HG03575 (cell line): Measurements from ENCODE around the gene PIP4K2C.
"Not testable (repeated sequence)": the region's sequence is repeated elsewhere in the genome, so short reads cannot be mapped to it uniquely, and the experiment has no call there.

Experiments used
- ATAC-seq: cut with Tn5 transposase; IDR thresholded peaks from one replicate; pipeline ENCODE4 v1.9.1; 2021; ENCODE audit not compliant: unreplicated experiment, insufficient number of reproducible peaks, low FRiP score; ENCODE audit errors: extremely low read depth

PIP4K2C gene

GRCh38 chr12:57581802-57582201, 9.2 kb upstream of the PIP4K2C start:
- ATAC-seq, result no peak

DNA sequence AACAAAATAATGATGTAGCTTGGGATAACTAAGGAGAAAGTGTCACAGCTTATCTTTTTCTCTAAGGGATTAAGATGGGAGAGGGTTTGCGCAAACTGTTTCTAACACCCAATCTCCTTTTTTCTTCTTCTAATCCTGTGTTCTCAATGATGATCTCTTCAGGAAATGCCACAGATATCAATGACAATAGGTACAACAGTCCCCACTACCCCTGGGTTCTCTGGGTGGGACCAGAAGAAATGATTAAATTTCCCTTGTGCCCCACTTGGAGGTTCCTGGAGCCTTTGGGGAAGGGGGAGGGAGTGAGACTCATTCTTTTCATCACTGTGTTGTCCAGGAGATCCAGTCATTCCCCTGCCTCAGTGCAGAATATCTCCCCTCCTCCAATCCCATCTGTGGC, 8.6 kb upstream of the PIP4K2C start:
- ATAC-seq, result no peak

DNA sequence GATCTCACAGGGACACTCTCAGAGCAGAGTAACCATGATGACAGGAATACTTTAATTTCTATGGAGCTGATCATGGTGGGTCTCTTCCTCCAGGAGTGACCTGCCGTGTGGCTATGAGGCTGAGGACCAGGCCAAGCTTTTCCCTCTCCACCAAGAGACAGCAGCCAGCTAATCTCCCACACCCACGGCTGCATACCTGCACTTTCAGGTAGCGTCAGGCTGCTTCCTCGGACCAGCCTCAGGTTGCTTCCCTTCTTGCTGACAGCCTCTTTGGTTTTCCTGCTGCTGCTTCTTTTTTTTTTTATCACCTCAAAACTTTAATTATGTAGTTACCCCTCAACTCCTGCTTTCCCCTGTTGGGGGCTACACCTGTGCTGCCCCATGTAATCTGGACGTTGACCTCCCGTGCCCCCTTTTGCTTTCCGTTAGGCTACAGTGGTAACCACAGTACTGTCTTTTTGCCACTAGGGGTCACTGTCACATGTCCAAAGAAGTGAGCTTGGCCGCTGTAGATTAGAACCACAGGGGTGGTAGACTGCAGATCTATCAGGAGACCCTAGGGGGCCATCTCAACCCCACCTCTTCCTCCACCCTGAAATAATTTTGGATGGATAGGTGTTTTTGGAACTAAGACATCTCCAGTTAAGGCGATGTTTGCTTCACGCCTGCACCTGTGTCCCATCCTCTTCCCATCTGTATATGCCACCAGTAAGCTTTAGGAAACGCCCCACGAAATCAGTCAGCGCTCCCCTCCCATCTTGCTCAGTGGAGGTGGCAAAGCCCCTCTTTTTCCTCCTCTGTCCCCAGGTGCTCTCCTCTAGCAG, 7.8 kb upstream of the PIP4K2C start:
- ATAC-seq, result peak; percentile 84

DNA sequence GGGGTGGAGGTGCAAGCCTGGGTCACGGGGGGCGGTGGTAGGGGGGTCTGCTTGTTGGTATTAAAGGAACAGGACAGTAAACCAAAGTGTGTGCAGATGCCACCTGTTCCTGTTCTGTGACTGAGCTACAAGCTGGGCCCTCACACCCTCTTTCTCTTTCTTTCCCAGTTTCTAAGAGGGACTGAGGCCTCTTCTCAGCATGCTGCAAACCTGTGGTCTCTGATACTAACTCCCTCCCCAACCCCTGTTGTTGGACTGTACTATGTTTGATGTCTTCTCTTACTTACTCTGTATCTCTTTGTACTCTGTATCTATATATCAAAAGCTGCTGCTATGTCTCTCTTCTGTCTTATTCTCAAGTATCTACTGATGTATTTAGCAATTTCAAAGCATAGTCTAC, 6.9 kb upstream of the PIP4K2C start:
- no peak for ATAC-seq

DNA sequence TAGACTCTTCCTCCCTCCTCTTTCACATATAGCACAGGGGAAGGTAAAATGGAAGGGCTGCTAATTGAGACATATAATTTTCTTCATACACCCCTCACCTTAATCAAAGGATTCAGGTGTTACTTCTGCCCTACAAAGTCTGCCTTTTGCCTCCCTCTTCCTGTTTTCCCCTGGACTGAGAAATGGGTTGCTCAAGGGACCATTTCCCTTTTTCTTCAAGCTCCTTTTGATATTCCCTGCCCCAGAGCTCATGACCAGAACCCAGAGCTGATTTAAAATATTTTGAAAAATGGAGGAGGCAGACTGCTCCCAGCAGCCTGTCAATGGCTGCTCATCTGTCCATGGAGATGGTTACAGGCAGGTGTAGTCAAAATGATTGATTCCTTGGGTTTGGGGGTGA, 6.3 kb upstream of the PIP4K2C start:
- no peak for ATAC-seq

GRCh38 chr12:57585156-57585555, 5.8 kb upstream of the PIP4K2C start:
- ATAC-seq, result no peak

DNA sequence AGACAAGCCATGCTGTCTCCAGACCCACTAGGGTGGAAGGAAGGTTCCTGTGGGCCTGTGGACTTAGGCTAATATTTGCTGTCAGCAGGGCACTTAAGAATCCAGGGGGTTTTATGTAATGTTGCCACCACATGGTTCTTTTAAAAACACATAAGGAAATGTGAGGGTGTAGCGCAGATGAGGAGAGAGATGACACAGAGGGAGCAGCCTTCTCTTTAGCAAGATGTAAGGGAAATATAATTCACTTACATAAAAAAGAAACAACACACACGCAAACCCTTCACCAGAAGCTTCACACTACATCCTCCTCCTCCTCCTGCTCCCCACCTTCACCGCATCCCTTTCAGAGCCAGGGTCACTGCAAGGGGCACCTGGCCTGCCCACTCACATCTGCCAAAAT, 4.9 kb upstream of the PIP4K2C start:
- ATAC-seq, result no peak

DNA sequence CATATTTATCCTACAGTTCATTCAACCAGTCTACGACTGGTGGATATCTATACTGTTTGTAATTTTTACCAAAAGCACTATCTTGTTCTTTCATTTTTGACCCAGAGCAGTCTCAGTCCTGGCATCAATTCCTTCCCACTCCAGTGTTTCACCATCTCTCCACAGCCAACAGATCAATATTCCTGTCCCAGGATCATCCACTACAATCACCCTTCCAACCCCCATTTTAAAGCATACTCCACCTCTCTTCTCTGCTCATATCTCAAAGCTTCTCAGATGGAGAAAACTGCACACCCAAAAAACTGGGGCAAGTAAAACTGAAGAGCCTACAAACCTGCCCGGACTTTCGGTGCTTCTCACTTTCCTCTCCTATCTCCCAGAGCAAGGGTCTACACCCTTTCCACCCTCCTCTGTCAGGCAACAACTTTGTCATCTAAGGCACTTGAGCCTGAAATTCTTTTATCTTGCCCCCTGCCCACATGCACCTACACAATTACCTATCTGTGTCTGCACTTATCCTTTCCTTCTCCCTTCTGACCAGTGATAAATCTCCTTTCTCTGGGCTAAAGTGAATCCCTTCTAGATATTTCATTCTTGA, 4.1 kb upstream of the PIP4K2C start:
- ATAC-seq, result no peak

DNA sequence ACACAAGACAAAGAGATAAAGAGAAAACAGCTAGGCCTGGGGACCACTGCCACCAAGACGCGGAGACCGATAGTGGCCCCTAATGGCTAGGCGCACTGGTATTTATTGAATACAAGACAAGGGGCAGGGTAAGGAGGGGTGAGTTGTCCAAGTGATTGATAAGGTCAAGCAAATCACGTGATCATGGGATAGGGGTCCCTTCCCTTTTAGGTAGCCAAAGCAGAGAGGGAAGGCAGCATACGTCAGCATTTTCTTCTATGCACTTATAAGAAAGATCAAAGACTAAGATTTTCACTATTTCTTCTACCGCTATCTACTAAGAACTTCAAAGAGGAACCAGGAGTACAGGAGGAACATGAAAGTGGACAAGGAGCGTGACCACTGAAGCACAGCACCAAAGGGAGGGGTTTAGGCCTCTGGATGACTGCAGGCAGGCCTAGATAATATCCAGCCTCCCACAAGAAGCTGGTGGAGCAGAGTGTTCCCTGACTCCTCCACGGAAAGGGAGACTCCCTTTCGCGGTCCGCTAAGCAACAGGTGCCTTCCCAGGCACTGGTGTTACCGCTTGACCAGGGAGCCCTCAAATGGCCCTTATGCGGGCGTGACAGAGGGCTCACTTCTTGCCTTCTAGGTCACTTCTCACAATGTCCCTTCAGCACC, 1.9 kb upstream of the PIP4K2C start:
- ATAC-seq, result not testable (repeated sequence)

GRCh38 chr12:57590479-57590863, 521 bp upstream of the PIP4K2C start:
- no peak for ATAC-seq

DNA sequence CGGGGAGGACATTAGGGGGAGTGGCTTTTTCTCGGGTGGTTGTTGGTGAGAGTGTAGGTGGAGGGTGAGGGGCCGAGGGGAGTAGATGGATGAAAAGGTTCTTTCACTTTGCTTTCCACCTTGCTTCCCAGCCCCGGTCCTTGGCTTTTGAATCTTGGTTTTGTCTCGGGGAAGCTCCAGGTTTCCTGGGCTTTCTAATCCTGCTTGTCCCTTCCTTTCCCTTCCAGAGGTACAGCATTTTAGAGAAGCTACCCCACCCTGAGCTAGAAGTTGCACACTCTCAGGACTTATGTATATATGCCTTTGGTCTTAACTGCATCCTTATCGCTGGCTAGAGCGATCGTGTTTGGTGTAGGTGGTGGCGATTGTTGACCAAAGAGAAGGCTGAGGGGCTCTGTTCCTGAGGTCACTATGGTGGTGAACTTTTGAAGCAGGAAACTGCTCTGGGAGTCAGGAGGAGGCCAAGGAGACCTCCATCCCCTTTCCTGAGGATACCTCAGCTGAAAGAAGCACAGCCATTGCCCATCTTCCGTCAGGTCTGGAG, 862 bp downstream of the PIP4K2C start:
- ATAC-seq, result no peak

DNA sequence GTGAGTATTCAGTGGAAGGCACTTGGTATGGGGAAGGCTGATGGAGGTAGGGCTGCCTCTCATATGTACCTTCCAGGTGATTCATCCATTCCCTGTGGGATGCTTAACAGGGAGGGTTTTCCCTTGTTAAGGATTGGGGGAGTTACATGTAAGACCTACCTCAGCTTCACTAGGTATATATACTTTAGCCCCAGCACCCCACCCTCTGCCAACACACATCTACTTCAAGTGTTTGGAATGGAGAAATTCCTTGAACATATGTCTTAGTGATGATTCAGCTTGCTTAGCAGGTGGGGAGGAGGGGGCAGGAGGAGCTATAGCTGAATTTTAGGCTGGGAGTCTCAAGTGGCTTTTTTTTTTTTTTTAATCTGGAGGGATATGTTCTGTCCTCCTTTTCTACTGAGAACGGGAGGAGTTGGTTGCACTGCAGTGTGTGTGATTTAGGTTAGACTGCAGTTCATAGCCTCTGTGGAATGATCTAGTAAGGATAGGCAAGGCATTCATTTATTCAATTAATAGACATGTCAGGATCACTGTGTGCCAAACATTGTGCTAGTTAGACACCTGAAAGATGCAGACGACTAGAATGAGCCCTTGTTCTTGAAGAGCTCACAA, 1.7 kb downstream of the PIP4K2C start:
- no peak for ATAC-seq

GRCh38 chr12:57593187-57593586, 2.2 kb downstream of the PIP4K2C start:
- no peak for ATAC-seq

DNA sequence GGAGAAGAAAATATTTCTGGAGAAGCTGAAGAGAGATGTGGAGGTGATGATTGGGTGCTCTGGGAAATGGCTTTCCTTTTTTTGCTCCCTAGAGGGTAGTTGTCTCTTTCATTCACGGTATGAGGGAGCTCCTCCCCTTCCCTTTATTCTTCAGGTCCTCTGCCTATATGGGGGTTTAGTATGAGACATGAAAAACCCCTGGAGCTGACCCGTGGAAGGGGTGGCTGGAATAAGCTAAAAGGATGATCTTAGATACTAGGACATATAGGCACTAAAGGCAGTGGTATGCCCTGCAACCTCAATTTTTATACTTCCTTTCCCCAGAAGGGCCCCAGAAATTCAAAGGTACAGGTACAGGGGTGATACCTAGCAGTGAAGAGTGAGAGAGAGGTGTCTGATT, 9.4 kb downstream of the PIP4K2C start:
- ATAC-seq, result no peak

GRCh38 chr12:57602544-57602943, 11.6 kb downstream of the PIP4K2C start:
- ATAC-seq, result no peak

DNA sequence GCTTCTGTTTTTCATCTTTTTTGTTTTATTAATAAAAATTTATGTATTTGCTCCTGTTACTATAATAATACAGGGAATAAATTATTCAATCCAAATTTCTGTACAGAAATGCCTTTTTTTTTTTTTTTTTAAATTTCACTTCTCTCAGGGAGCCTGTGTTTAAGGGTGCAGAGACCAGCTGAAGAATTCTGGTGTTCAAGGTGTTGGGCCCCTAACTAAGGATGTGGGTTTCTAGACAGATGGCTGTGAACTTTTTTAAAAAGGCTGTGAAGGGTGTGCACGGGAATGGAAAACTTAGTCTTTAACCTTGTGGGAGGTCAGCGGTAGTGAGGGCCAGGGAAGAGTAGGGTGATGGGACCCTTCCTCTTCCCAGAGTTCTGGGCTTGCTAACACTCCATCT, 12.3 kb downstream of the PIP4K2C start:
- ATAC-seq, result no peak

GRCh38 chr12:57603815-57604453, 12.9 kb downstream of the PIP4K2C start:
- no peak for ATAC-seq

DNA sequence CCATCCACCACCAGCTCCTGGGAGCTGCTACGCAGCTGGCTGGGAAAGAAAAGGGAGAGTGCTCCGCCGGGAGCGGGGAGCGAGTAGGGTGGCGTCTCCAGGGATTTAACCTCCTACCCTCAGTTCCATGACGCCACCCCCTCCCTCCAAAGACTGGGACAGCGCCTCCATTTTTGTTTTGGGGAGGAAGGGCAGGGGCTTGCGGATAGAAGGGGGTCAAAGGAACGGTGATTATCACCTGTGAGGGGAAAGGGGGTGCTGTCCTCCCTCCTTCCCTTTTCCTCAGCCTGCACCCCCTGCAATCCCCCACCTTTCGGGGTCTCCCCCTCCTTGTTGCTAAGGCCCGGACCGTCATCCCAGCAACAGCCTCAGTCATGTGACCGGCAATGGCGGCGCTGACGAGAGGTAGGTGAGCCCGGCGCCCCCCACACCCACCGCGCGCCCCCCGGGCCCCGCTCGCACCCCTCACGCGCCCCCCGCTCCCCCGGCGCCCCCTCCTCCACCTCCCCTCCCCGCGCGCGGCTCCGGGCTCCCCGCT, 13.5 kb downstream of the PIP4K2C start, which contains the start of gene DTX3:
Gene DTX3, plus strand, starts transcription at position 371 of the 538 bp plus-strand sequence. CDS start 1,694 bp downstream, outside the sequence.
- no peak for ATAC-seq
